Astrocyte of the cerebellum (primary cell): ENCODE measurements around the gene C12orf57.

Source experiments
- DNase-seq: peaks from one replicate; pipeline ENCODE4 v3.0.0-alpha.2; 2011; ENCODE audit warnings: low read depth
- H3K4me3 ChIP-seq: 2 replicates; pipeline ENCODE4 v1.5.1; 2011; ENCODE audit warnings: mild to moderate bottlenecking, low read depth, low read length, moderate library complexity
- CTCF ChIP-seq: IDR thresholded peaks from 2 replicates; pipeline ENCODE4 v1.5.1; 2012; ENCODE audit warnings: low read length, low read depth, moderate library complexity, mild to moderate bottlenecking; ENCODE audit errors: missing control alignments
- in situ Hi-C: cut with HindIII; loops from 2 replicates; pipeline ENCODE4 v1.10.0; 2017; ENCODE audit warnings: low sequenced_read_pairs

The C12orf57 gene

GRCh38 chr12:6953442-6954315, 9.9 kb downstream of the C12orf57 start:
- TF ChIP-seq CTCF: no peak
- no peak for DNase-seq
- H3K4me3 ChIP-seq: no peak overlapping the region
- in situ Hi-C loops: no loop called here

- in situ Hi-C loops: no loop called here
- H3K4me3 ChIP-seq: no peak overlapping the region
- DNase-seq: no peak
Observed at GRCh38 chr12:6954316-6955107, 10.7 kb downstream of the C12orf57 start.

GRCh38 chr12:6955108-6956020, 11.5 kb downstream of the C12orf57 start:
- DNase-seq: no peak
- TF ChIP-seq CTCF: no peak
- no peak overlapping the region for H3K4me3 ChIP-seq
- in situ Hi-C loops: no loop called here

More at GRCh38 chr12:6954316-6955107, 10.7 kb downstream of the C12orf57 start:
- no peak for TF ChIP-seq CTCF

- TF ChIP-seq CTCF: no peak
- DNase-seq: no peak
- in situ Hi-C loops: no loop called here
- no peak overlapping the region for H3K4me3 ChIP-seq
Observed at GRCh38 chr12:6956021-6956727, 12.4 kb downstream of the C12orf57 start.

- H3K4me3 ChIP-seq: no peak overlapping the region
- DNase-seq: no peak
- no peak for TF ChIP-seq CTCF
- in situ Hi-C loops: no loop called here
Observed at GRCh38 chr12:6957151-6957701, 13.4 kb downstream of the C12orf57 start.
